C4-2B (cell line): Measurements from ENCODE around the gene MIPOL1.

Experiments used
- H3K27ac ChIP-seq: fragments of 450-650 bp; 2 replicates; pipeline ENCODE4 v1.5.1; 2017
- CTCF ChIP-seq: fragments of 450-650 bp; conservative IDR thresholded peaks from 2 replicates; pipeline ENCODE4 v1.5.1; 2017; ENCODE audit warnings: mild to moderate bottlenecking
- ZFX ChIP-seq: fragments of 450-650 bp; IDR thresholded peaks from 2 replicates; pipeline ENCODE4 v1.6.1; 2017

The MIPOL1 gene

DNA sequence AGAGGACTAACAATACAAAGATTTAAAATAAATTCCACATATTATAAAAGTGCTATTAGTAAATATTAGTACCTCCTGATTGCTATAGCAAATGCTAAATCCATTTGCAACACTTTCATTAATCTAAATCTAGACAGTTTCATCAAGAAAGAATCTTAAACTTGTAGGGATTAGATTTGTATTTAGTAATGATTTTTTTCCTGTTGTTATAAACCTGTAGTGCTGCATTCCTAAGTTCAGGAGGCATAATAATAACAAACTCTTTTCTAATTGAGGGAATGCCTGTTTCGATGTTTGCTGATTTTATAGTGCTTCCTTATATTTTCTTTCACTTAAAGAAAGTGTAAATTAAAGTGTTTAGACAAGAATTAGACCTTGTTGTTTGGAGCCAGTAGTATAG is 231.2 kb downstream of the MIPOL1 start:
- no peak overlapping the region for H3K27ac ChIP-seq
- TF ChIP-seq CTCF (no peak), ZFX (no peak)

GRCh38 chr14:37429618-37430017 is 231.9 kb downstream of the MIPOL1 start:
- TF ChIP-seq CTCF (no peak), ZFX (no peak)
- H3K27ac ChIP-seq: no peak overlapping the region

DNA sequence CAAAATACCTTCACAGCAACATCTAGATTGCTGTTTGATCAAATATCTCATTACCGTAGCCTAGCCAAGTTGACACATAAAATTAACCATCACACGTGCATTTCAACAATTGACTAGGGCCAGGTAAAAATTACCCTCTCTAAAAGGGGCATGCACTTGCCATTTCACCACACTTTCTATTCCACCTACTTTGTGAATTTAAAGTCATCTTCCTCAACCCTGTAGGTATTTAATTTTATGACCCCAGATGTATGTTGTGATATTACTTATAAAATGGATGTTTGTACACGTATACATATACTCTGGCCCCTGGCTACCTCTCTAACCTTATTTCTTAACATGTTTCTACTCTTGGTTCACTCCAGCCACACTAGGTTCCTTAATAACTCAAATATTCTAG is 237.1 kb downstream of the MIPOL1 start:
- TF ChIP-seq CTCF: no peak
- TF ChIP-seq ZFX: no peak
- peak overlapping the region; percentile 79; the same call in 1 of the 2 replicates for H3K27ac ChIP-seq

- H3K27ac ChIP-seq: no peak overlapping the region
- TF ChIP-seq CTCF (no peak), ZFX (no peak)
These were observed 238.8 kb downstream of the MIPOL1 start for GRCh38 chr14:37436519-37436918.

DNA sequence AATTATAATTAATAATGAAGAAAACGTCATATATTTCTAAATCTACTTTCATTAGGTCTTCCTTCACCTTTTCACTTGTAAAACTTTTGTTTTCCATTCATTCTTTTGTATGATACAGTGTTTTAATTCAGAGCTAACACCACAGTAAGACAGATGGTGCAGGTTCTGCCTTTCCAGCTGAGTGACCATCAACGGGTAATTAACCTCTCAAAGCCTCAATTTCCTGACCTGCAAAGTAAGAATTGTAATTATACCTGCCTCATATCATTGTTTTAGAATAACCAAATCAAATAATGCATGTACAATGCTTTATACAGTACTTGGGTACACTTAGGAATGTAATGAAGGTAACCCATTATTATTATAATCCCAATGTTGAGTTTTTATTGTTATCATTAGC is 239.8 kb downstream of the MIPOL1 start:
- no peak overlapping the region for H3K27ac ChIP-seq
- no peak for TF ChIP-seq CTCF
- no peak for TF ChIP-seq ZFX

GRCh38 chr14:37438444-37438843 is 240.7 kb downstream of the MIPOL1 start:
- H3K27ac ChIP-seq: no peak overlapping the region
- TF ChIP-seq CTCF: no peak
- TF ChIP-seq ZFX: no peak

DNA sequence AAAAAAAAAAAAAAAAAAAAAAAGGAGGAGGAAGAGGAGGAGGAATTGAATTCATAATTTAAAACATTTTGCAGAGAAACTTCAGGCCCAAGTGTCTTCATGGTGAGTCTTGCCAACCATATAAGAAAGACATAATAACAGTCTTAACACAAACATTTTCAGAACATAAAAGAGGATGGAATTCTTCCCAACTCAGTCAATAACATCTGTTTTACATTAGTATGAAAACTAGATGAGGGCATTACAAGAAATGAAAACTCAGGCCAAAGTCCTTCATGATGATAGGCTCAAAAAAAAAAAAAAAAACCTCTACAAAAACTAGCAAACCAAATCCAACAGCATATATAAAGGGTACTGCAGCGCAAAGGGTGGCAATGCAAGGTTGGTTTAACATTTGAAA is 245.7 kb downstream of the MIPOL1 start:
- H3K27ac ChIP-seq: no peak overlapping the region
- TF ChIP-seq CTCF: no peak
- TF ChIP-seq ZFX: no peak
